AG10803 (cell line): ENCODE data around the gene TAF1.
A peak's percentile ranks its signal among the peaks of the same experiment; 100 is the strongest.
"Not testable (repeated sequence)": the region's sequence is repeated elsewhere in the genome, so short reads cannot be mapped to it uniquely, and the experiment has no call there.

Source experiments
- DNase-seq: peaks from one replicate; pipeline ENCODE4 v3.0.0; 2010; ENCODE audit warnings: low read depth
- H3K4me3 ChIP-seq: 2 replicates; pipeline ENCODE4 v1.5.1; 2011; ENCODE audit warnings: mild to moderate bottlenecking, low read length, control low read depth
- TF ChIP-seq, protein P1 (sequence below): conservative IDR thresholded peaks from 2 replicates; pipeline ENCODE4 v1.5.1; 2011; ENCODE audit warnings: mild to moderate bottlenecking, low read length, control low read depth, inconsistent platforms

TAF1 gene

DNA sequence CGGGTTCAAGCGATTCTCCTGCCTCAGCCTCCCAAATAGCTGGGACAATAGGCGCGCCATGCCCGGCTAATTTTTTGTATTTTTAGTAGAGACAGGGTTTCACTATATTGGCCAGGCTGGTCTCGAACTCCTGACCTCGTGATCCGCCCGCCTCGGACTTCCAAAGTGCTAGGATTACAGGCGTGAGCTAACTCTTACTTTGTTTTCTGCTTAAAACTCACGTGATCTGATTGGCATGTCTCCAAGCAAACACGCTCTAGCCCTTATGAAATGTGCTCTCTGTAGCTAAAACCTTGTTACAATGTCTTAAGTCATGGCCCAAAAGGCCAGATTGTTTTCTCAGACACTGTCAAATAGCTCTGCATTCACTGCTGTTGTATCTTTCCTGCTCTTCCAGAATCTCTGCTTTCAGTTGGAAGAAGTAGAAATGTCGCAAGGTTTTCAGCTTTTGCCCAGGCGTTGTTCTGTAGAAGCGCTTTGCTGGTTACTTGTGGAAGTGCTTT, 127.0 kb downstream of the TAF1 start:
- H3K4me3 ChIP-seq = peak overlapping the region; percentile 60
- TF ChIP-seq, protein P1, sequence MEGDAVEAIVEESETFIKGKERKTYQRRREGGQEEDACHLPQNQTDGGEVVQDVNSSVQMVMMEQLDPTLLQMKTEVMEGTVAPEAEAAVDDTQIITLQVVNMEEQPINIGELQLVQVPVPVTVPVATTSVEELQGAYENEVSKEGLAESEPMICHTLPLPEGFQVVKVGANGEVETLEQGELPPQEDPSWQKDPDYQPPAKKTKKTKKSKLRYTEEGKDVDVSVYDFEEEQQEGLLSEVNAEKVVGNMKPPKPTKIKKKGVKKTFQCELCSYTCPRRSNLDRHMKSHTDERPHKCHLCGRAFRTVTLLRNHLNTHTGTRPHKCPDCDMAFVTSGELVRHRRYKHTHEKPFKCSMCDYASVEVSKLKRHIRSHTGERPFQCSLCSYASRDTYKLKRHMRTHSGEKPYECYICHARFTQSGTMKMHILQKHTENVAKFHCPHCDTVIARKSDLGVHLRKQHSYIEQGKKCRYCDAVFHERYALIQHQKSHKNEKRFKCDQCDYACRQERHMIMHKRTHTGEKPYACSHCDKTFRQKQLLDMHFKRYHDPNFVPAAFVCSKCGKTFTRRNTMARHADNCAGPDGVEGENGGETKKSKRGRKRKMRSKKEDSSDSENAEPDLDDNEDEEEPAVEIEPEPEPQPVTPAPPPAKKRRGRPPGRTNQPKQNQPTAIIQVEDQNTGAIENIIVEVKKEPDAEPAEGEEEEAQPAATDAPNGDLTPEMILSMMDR = no peak
- peak; percentile 39 for DNase-seq

DNA sequence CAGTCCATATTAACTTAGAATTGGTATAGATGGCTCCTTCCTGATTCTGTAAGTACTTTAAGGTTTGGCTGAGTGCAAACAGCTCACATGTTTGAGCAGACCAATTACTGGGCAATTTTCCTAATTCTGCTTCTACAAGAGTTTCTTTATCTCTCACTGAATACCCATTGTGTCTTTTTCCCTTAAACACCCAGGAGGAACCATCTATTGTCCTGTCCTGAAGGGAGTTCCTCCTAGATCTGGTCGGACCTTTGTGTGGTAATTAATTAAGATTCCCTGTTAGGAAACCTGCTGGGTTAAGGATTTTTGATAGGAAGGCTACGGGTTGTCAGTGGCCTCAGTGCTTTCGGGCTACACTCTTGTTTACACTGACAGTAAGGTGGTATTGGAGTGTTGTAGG, 129.8 kb downstream of the TAF1 start:
- not testable (repeated sequence) for H3K4me3 ChIP-seq, DNase-seq

DNA sequence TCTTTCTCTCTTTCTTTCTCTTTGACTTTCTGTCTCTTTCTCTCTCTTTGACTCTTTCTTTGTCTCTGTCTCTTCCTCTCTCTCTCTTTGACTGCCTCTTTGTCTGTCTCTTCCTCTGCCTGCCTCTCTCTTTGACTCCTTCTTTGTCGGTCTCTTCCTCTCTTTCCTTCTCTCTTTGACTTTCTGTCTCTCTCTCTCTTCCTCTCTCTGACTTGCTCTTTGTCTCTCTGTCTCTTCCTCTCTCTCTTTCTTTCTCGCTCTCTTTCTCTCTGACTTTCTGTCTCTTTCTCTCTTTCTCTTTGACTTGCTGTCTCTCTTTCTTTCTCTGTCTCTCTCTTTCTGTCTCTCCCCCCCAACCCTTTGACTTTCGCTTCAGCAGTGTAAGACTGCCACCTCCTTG, 130.3 kb downstream of the TAF1 start:
- DNase-seq = no peak
- no peak overlapping the region for H3K4me3 ChIP-seq
- TF ChIP-seq, protein P1 = no peak

DNA sequence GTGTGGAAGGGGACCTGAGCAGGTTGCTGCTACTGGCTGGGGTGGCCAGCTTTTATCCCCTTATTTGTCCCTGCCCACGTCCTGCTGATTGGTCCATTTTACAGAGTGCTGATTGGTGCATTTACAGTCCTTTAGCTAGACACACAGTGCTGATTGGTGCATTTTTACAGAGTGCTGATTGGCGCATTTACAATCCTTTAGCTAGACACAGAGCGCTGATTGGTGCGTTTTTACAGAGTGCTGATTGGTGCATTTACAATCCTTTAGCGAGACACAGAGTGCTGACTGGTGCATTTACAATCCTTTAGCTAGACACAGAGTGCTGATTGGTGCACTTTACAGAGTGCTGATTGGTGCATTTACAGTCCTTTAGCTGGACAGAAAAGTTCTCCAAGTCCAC, 135.9 kb downstream of the TAF1 start:
- H3K4me3 ChIP-seq, DNase-seq: not testable (repeated sequence)

DNA sequence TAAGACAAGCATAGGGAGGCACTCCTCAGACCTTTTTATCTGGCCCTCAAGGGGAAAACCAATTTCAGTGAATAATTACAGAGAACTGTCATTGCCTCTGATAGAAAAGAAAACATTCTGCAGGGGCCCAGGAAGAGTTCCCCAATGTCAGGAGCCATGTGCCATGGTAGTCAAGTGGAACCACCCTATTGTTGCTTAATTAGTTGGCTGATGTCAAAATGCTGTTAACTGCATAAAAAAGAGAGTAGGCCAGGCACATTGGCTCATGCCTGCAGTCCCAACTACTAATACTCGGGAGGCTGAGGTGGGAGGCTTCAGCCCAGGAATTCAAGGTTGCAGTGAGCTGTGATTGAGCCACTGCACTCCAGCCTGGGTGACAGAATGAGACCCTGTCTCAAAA, 138.2 kb downstream of the TAF1 start:
- no peak for DNase-seq
- no peak overlapping the region for H3K4me3 ChIP-seq
- TF ChIP-seq, protein P1 = no peak

DNA sequence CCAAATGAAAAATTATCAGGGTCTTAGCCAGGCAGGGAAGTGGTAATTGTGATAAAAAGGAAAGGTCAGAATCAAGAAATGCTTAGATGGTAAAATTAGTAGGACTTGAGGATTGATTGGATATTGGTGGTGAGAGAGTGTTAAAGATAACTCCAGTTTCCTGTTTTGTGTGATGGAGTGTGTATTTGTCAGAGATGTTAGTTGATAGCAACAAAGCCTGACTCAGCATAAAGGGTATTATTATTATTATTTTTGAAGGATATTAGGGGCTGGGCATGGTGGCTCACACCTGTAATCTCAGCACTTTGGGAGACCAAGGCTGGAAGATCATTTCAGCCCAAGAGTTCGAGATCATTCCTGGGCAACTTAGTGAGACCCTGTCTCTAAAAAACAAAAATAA, 143.1 kb downstream of the TAF1 start:
- no peak overlapping the region for H3K4me3 ChIP-seq
- DNase-seq = no peak
- TF ChIP-seq, protein P1 = no peak

DNA sequence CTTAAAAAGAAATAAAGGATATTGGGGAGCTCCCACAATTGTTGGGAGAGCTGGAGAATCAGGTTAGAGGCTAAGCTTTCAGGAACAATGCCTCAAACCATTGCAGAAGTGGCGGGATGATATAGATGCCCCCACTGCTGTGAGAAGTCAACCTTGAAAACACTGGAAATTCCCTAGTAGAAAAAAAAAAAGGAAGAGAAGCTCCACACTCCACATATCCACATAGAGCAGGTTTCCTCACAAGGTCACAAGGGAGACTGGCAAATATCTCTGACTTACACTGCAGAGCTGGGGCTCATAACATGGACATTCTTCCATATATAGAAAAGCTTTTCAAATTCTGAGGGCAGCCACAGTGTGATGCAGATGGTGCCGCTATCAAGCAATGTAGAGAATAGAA, 144.0 kb downstream of the TAF1 start:
- TF ChIP-seq, protein P1 = no peak
- DNase-seq = no peak
- H3K4me3 ChIP-seq = no peak overlapping the region

DNA sequence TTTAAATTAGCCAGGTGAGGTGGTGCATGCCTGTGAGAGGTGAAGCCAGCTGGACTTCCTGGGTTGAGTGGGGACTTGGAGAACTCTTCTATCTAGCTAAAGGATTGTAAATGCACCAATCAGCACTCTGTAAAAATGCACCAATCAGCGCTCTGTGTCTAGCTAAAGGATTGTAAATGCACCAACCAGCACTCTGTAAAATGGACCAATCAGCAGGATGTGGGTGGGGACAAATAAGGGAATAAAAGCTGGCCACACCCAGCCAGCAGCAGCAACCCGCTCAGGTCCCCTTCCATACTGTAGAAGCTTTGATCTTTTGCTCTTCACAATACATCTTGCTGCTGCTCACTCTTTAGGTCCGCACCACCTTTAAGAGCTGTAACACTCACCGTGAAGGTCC, 147.6 kb downstream of the TAF1 start:
- not testable (repeated sequence) for H3K4me3 ChIP-seq

DNA sequence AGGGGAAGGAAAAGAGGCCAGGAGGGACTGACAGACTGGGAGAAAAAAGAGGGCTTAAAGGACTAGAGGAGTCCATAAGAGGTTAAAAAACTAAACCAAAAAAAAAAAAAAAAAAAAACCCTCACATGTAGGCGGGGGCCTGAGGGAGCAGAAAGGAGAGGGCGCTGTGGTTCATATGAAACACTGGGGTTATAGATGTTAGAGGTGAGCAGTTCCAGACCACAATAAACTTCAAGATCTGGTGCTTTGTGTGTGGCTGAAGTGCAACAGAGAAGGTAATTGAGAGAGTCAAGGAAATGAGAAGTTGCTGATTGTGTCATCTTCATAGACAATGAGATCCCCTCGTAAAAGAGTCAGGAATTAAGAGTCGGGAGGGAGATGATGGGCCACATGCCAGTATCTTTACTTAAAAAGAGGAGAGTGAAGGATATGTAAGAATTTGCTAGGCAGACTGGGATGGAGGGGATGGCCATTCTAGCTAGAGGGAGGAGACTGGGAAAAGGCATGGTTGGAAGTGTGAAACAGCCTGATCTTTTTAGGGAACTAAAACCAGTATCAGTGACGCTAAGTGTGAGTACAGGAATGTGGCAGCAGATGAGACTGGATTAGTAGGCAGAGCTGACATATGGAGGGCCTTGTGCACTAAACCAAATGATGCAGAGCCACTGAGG, 148.3 kb downstream of the TAF1 start:
- DNase-seq = no peak

More for the DNA sequence above, 147.6 kb downstream of the TAF1 start:
- not testable (repeated sequence) for DNase-seq

More for the DNA sequence above, 148.3 kb downstream of the TAF1 start:
- no peak overlapping the region for H3K4me3 ChIP-seq
- TF ChIP-seq, protein P1 = no peak
